Type B pancreatic cell (in vitro differentiated cells): ENCODE results near the gene SFXN5. TPM values are rescaled to one million over a fixed set of nuclear protein-coding genes. Genes with fewer than 3 reads are reported as not detected.

ENCODE experiments used
- DNase-seq: peaks from one replicate; pipeline ENCODE4 v3.0.0; 2021; ENCODE audit warnings: mixed read lengths; ENCODE audit not compliant: unreplicated experiment; ENCODE audit errors: extremely low spot score
- H3K27ac Mint-ChIP-seq: 2 replicates; pipeline ENCODE4 v1.8.0; 2021; ENCODE audit warnings: mild to moderate bottlenecking, mixed read lengths
- H3K27me3 Mint-ChIP-seq: 2 replicates; pipeline ENCODE4 v1.8.0; 2021; ENCODE audit warnings: mixed read lengths
- H3K36me3 Mint-ChIP-seq: 2 replicates; pipeline ENCODE4 v1.8.0; 2021; ENCODE audit warnings: mixed read lengths
- H3K4me1 Mint-ChIP-seq: one replicate; pipeline ENCODE4 v1.8.0; 2021; ENCODE audit warnings: mixed read lengths; ENCODE audit not compliant: unreplicated experiment
- H3K4me3 Mint-ChIP-seq: 2 replicates; pipeline ENCODE4 v1.8.0; 2021; ENCODE audit warnings: mild to moderate bottlenecking, mixed read lengths
- H3K9me3 Mint-ChIP-seq: 2 replicates; pipeline ENCODE4 v1.8.0; 2021; ENCODE audit warnings: mixed read lengths
- total RNA-seq: library from RNA; stranded (reverse); gene quantifications from 2 replicates; pipeline ENCODE4 v1.2.1, GENCODE V29; 2021; ENCODE audit warnings: low replicate concordance
- TF ChIP-seq, protein P1 (sequence below): fragments of 200-600 bp; sonication (generic); conservative IDR thresholded peaks from 2 replicates; pipeline ENCODE4 v1.5.0; 2021; ENCODE audit warnings: antibody characterized with exemption, mild to moderate bottlenecking

The SFXN5 gene
- total RNA-seq, 1 donor from 2014 or later = 27.3 TPM

DNA sequence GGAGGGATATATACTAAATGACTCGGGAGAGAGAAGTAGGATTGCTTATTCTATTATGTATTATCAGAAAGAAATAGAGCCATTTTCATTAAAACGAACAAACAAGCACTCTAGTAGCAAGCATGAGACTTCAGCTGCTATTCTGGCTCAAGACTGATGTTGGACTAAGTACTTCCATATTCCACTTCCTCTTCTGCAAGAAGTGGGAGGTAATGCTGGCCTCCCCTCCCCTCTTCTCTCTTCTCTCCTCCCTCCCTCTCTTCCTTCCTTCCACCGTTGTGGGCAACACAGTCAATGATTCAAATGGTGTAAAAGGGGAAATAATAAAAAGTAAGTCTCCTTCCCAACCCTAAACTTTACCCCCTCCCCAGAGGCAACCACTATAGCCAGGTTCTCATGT, 91.6 kb downstream of the SFXN5 start:
- Mint-ChIP-seq H3K36me3 (no peaks in the 10 kb centered on the region), H3K27me3 (no peaks in the 10 kb centered on the region), H3K9me3 (no peaks in the 10 kb centered on the region), H3K4me3 (no peak overlapping the region), H3K4me1 (peaks cover 21% of the 10 kb centered on the region), H3K27ac (no peak overlapping the region)
- no peak for DNase-seq
- TF ChIP-seq, protein P1, sequence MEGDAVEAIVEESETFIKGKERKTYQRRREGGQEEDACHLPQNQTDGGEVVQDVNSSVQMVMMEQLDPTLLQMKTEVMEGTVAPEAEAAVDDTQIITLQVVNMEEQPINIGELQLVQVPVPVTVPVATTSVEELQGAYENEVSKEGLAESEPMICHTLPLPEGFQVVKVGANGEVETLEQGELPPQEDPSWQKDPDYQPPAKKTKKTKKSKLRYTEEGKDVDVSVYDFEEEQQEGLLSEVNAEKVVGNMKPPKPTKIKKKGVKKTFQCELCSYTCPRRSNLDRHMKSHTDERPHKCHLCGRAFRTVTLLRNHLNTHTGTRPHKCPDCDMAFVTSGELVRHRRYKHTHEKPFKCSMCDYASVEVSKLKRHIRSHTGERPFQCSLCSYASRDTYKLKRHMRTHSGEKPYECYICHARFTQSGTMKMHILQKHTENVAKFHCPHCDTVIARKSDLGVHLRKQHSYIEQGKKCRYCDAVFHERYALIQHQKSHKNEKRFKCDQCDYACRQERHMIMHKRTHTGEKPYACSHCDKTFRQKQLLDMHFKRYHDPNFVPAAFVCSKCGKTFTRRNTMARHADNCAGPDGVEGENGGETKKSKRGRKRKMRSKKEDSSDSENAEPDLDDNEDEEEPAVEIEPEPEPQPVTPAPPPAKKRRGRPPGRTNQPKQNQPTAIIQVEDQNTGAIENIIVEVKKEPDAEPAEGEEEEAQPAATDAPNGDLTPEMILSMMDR = no peak

DNA sequence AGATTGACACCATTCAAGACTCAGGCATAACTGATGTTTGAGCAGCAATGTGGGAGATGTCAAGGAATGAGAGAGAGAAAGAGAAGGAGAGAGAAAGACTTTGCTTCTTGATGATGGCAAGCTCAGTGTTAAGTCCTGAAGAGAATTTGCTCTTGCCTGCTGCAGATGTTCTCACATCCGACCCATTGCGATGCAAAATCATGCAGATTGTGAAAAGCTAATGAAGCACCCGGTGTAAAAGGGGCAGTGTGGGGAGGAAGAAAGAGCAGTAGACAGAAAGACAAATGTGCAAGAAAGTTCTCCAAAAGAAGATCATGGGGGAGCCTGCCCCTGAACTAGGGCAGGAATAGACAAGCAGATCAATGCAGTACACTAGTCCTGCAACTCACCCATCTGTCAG, 96.5 kb downstream of the SFXN5 start:
- no peak overlapping the region for H3K27ac Mint-ChIP-seq
- no peaks in the 10 kb centered on the region for H3K9me3 Mint-ChIP-seq
- TF ChIP-seq, protein P1 = no peak
- no peak for DNase-seq
- no peak overlapping the region for H3K4me3 Mint-ChIP-seq
- H3K36me3 Mint-ChIP-seq = no peaks in the 10 kb centered on the region
- H3K4me1 Mint-ChIP-seq = peaks cover under 1% of the 10 kb centered on the region
- no peaks in the 10 kb centered on the region for H3K27me3 Mint-ChIP-seq

DNA sequence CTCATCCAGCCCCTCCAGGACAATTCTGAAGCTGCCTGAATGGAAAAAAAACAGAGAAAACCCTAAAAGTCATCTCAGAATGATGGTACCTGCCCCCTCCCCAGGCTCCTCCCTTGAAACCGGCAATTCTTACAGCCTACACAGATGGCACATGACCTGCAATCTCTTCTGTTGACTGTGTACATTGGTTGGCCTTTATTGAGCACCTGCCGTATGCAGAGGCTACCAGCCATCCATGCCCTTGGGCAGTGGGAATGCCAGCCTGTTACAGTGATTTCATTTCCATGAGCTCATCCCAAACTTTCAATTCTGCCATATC, 97.1 kb downstream of the SFXN5 start:
- TF ChIP-seq, protein P1 = no peak
- no peak overlapping the region for H3K4me3 Mint-ChIP-seq
- no peaks in the 10 kb centered on the region for H3K9me3 Mint-ChIP-seq
- no peaks in the 10 kb centered on the region for H3K4me1 Mint-ChIP-seq
- no peak overlapping the region for H3K27ac Mint-ChIP-seq
- H3K27me3 Mint-ChIP-seq = no peaks in the 10 kb centered on the region
- no peak for DNase-seq
- H3K36me3 Mint-ChIP-seq = no peaks in the 10 kb centered on the region

DNA sequence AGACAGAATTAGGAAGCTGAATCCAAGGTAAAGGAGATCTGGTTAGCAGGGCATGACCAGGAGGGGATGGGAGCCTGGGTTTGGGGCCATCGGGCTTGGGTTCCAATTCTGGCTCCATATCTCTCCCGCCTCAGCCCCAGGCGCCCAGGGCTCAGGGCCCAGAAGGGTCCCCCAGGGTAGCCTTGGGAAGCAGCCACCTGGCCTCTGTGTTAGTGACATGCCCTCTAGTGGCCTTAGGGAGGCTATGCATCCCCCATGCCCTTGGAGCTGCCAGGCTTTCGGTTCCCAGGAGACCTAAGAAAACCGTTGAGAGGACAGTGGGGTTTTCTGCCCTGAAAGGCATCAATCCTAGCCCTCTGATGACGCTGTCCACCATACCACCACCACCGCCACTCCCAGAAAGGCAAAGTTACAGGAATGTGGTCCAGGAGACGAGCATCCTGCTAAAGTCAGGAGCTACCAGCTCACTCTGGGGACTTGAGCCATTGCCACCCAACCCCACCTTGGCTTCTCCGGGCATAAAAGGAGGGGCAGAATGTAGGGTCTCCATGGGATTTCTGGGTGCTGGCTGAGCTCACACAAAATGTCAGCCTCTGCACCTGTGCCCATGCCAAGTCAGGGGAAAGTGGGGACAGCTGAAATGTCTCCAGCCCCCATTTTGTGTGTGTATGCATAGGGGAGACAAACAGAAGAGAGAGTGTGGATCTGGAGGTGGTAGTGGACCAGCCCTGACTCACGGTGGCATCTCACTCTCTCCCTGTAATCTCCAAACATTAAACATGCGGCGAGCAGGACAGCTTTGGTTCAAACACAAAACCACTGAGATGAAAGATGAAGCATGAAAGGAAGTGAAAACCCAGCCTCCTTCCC, 97.7 kb downstream of the SFXN5 start:
- H3K27me3 Mint-ChIP-seq = no peaks in the 10 kb centered on the region
- TF ChIP-seq, protein P1 = peak; percentile 88
- DNase-seq = no peak
- no peaks in the 10 kb centered on the region for H3K9me3 Mint-ChIP-seq
- H3K4me3 Mint-ChIP-seq = no peak overlapping the region
- H3K36me3 Mint-ChIP-seq = no peaks in the 10 kb centered on the region
- no peaks in the 10 kb centered on the region for H3K4me1 Mint-ChIP-seq
- no peak overlapping the region for H3K27ac Mint-ChIP-seq

DNA sequence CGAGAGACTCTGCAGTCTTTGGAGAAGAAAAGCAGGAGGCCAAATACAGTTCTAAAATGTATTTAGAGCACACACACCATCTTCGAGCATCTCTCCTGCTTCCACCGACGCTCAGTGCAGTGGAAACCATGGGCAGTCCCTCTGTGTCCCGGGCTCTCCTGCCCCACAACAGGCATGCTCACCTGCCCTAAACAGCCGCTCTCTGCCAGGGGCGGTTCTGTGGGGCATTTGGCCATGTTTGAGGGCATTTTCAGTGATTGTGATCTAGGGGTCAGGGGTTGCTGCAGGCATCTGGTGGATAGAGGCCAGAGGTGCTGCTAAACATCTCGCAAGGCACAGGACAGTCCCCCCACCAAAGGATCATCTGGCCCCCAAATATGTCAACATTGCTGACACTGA, 98.4 kb downstream of the SFXN5 start:
- Mint-ChIP-seq H3K36me3 (no peaks in the 10 kb centered on the region), H3K4me3 (no peak overlapping the region)
- TF ChIP-seq, protein P1 = no peak

More for the DNA sequence above, 98.4 kb downstream of the SFXN5 start:
- Mint-ChIP-seq H3K27me3 (no peaks in the 10 kb centered on the region), H3K27ac (no peak overlapping the region), H3K4me1 (no peaks in the 10 kb centered on the region), H3K9me3 (no peaks in the 10 kb centered on the region)
- DNase-seq = no peak
